Osteocyte (in vitro differentiated cells): ENCODE data around the gene SUCLG1. TPM values are rescaled to one million over a fixed set of nuclear protein-coding genes. Genes with fewer than 3 reads are reported as not detected.

ENCODE experiments used
- DNase-seq: peaks from one replicate; pipeline ENCODE4 v3.0.0; 2021; ENCODE audit warnings: mixed read lengths; ENCODE audit not compliant: unreplicated experiment; ENCODE audit errors: extremely low spot score
- H3K27ac Mint-ChIP-seq: one replicate; pipeline ENCODE4 v1.8.0; 2021; ENCODE audit warnings: mild to moderate bottlenecking, mixed read lengths; ENCODE audit not compliant: unreplicated experiment
- H3K27me3 Mint-ChIP-seq: one replicate; pipeline ENCODE4 v1.8.0; 2021; ENCODE audit warnings: mixed read lengths; ENCODE audit not compliant: unreplicated experiment
- H3K36me3 Mint-ChIP-seq: one replicate; pipeline ENCODE4 v1.8.0; 2021; ENCODE audit warnings: mixed read lengths; ENCODE audit not compliant: unreplicated experiment
- H3K4me1 Mint-ChIP-seq: one replicate; pipeline ENCODE4 v1.8.0; 2021; ENCODE audit warnings: mixed read lengths; ENCODE audit not compliant: unreplicated experiment
- H3K4me3 Mint-ChIP-seq: one replicate; pipeline ENCODE4 v1.8.0; 2021; ENCODE audit warnings: mild to moderate bottlenecking, moderate library complexity, mixed read lengths; ENCODE audit not compliant: unreplicated experiment
- H3K9me3 Mint-ChIP-seq: one replicate; pipeline ENCODE4 v1.8.0; 2021; ENCODE audit warnings: mixed read lengths; ENCODE audit not compliant: unreplicated experiment
- CTCF ChIP-seq: fragments of 200-600 bp; sonication (generic); IDR thresholded peaks from 2 replicates; pipeline ENCODE4 v1.5.0; 2021; ENCODE audit warnings: antibody characterized with exemption, mild to moderate bottlenecking, moderate library complexity
- total RNA-seq: library from RNA; stranded (reverse); gene quantifications from 2 replicates; pipeline ENCODE4 v1.2.1, GENCODE V29; 2021

SUCLG1 gene
- total RNA-seq, 1 donor from 2014 or later, result 52.4 TPM

GRCh38 chr2:84450288-84451227 lies 8.5 kb downstream of the SUCLG1 start:
- H3K36me3 Mint-ChIP-seq, result peaks cover 8% of the 10 kb centered on the region
- H3K4me3 Mint-ChIP-seq, result no peak overlapping the region
- peaks cover 7% of the 10 kb centered on the region for H3K4me1 Mint-ChIP-seq
- no peaks in the 10 kb centered on the region for H3K27me3 Mint-ChIP-seq
- no peak for TF ChIP-seq CTCF
- H3K9me3 Mint-ChIP-seq, result no peaks in the 10 kb centered on the region
- DNase-seq, result no peak
- H3K27ac Mint-ChIP-seq, result no peak overlapping the region

GRCh38 chr2:84449711-84450110 lies 9.4 kb downstream of the SUCLG1 start:
- H3K4me3 Mint-ChIP-seq, result no peak overlapping the region
- no peaks in the 10 kb centered on the region for H3K27me3 Mint-ChIP-seq
- no peak for TF ChIP-seq CTCF
- no peak overlapping the region for H3K27ac Mint-ChIP-seq
- H3K36me3 Mint-ChIP-seq, result peaks cover 8% of the 10 kb centered on the region
- no peaks in the 10 kb centered on the region for H3K9me3 Mint-ChIP-seq
- DNase-seq, result no peak
- H3K4me1 Mint-ChIP-seq, result peaks cover 7% of the 10 kb centered on the region

- Mint-ChIP-seq H3K9me3 (no peaks in the 10 kb centered on the region), H3K4me1 (peaks cover 7% of the 10 kb centered on the region), H3K27ac (no peak overlapping the region), H3K36me3 (peaks cover 9% of the 10 kb centered on the region), H3K4me3 (no peak overlapping the region), H3K27me3 (no peaks in the 10 kb centered on the region)
- DNase-seq, result no peak
- no peak for TF ChIP-seq CTCF
Measured at GRCh38 chr2:84449055-84449454, 10.0 kb downstream of the SUCLG1 start.

- no peak for DNase-seq
- no peaks in the 10 kb centered on the region for H3K4me1 Mint-ChIP-seq
- H3K4me3 Mint-ChIP-seq, result no peak overlapping the region
- TF ChIP-seq CTCF, result no peak
- H3K27me3 Mint-ChIP-seq, result no peaks in the 10 kb centered on the region
- H3K27ac Mint-ChIP-seq, result no peak overlapping the region
- H3K36me3 Mint-ChIP-seq, result peaks cover 56% of the 10 kb centered on the region
- H3K9me3 Mint-ChIP-seq, result no peaks in the 10 kb centered on the region
Measured at GRCh38 chr2:84443477-84443876, 15.6 kb downstream of the SUCLG1 start.

GRCh38 chr2:84442888-84443287 lies 16.2 kb downstream of the SUCLG1 start:
- TF ChIP-seq CTCF, result no peak
- no peak overlapping the region for H3K27ac Mint-ChIP-seq
- DNase-seq, result no peak
- H3K36me3 Mint-ChIP-seq, result peaks cover 60% of the 10 kb centered on the region
- H3K4me1 Mint-ChIP-seq, result no peaks in the 10 kb centered on the region
- no peak overlapping the region for H3K4me3 Mint-ChIP-seq
- H3K27me3 Mint-ChIP-seq, result no peaks in the 10 kb centered on the region
- no peaks in the 10 kb centered on the region for H3K9me3 Mint-ChIP-seq
